Liver (tissue), 3 donors: Measurements from ENCODE around the gene MCMBP.

Experiments
- CTCF ChIP-seq: fragments of 150-350 bp; IDR thresholded peaks from 2 replicates; pipeline ENCODE4 v1.5.1; 2017; ENCODE audit warnings: improper control_type of control experiment, low read depth, low read length; ENCODE audit not compliant: missing input control
- EGR1 ChIP-seq, 2 donors: IDR thresholded peaks; 2 replicates each; pipeline ENCODE4 v1.6.1; 2016 to 2018; ENCODE audit warnings: antibody characterized with exemption in 2 of 2, low read depth in 2 of 2
- REST ChIP-seq: IDR thresholded peaks from 2 replicates; pipeline ENCODE4 v1.6.1; 2016; ENCODE audit warnings: antibody characterized with exemption, mild to moderate bottlenecking
- TAF1 ChIP-seq: conservative IDR thresholded peaks from 2 replicates; pipeline ENCODE4 v1.6.1; 2016; ENCODE audit warnings: antibody characterized with exemption, mild to moderate bottlenecking
- donor health status: healthy.
- donor health status: healthy.

GRCh38 chr10:119908166-119908565 lies 35.5 kb upstream of the MCMBP start:
- TF ChIP-seq REST: no peak
- TF ChIP-seq EGR1 (IDR thresholded peaks at IDR 0.05; ENCODE audit: low read depth in 2 of 2): no peak
- no peak for TF ChIP-seq TAF1
- no peak for TF ChIP-seq CTCF
